HG03558 (cell line): ENCODE results near the gene SLC12A4.

Experiments
- ATAC-seq: cut with Tn5 transposase; IDR thresholded peaks from one replicate; pipeline ENCODE4 v1.9.1; 2021; ENCODE audit warnings: moderate number of reproducible peaks; ENCODE audit not compliant: unreplicated experiment; ENCODE audit errors: extremely low read depth

The SLC12A4 gene

DNA sequence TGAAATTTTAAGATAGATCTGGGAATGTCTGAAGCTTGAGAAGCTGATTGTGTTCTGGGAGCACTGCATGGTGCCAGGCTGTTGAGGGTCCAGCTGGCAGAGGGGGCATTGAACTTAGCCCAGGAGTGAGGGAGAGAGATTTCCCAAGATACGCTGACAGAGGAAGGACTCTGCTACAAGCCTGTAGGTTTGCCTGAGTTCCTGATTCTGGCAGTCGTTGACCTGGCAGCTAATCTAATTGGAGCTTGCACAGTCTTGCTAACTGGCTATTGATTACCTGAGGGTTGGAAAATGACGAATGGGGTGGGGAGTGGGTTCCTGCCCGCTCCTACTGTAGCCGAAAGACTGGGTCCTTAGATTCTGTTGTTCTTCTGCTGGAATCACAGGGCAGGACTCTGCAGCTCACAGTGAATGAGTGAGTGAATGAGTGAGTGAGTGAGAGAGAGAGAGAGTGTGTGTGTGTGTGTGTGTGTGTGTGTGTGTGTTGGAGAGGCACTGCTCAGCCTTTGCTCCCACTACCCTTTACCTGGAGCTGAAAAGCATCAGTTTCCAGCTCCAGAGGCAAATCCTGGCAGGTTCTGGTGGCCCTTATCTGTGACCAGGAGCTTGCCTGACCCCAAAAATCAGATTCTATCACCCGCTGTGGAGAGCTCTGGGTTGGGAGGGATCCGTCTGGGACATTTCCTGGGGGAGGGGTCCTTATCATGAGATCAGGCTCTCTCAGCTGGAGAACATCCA lies 53.5 kb downstream of the SLC12A4 start:
- ATAC-seq: no peak

GRCh38 chr16:67910158-67910557 lies 58.3 kb downstream of the SLC12A4 start:
- no peak for ATAC-seq

- ATAC-seq: no peak
Observed at GRCh38 chr16:67909056-67909742, 59.2 kb downstream of the SLC12A4 start.

DNA sequence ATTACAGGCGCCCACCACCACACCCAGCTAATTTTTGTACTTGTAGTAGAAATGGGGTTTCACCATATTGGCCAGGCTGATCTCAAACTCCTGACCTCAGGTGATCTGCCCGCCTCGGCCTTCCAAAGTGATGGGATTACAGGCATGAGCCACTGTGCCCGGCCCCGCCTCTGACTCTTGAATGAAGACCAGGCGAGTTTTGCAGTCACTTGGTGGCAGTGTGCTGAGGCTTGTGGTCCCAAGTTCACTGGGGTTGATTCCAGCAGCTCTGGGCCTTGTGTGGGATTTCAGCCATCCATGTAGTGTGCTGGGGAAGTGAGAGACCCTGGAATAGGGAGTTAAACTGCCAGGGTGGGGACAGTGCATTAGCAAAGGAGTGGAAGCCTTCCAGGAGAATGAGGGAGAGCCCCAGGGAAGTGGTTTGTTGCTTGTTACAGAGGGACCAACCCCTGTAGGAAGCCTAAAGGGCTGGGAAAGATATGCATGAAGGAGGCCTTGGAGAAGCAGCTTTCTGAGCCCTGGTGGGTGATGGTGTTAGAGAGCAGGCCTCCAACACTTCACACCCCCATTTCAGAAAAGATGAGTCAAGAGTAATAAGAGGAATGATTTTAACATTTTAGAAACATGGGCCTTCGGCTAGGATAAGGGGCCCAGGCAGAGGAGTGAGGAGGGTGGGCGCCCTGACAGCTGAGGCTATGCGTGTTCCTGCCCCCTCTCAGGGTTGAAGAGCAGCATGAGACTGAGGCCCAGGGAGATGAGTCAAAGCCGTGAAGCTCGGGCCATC lies 60.8 kb downstream of the SLC12A4 start:
- no peak for ATAC-seq

DNA sequence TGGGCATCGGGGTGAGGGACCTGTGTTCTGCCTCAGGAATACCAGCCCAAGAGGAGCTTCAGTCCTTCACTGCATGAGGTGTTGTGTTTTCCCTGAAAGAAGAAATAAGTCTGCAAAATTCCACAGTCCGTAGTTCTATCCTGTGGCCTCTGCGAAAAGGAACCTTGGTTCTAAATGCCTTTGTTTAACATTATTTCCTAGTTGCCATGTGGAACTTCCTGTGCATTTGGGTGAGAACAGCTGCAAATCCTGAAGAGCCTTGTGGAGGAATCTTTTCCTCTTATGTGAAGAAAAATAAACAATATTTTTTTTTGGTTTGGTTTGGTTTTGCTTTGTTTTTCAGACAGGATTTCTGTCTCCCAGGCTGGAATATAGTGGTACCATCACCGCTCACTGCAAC lies 65.6 kb downstream of the SLC12A4 start:
- ATAC-seq: no peak

GRCh38 chr16:67901734-67902133 lies 66.7 kb downstream of the SLC12A4 start:
- no peak for ATAC-seq

DNA sequence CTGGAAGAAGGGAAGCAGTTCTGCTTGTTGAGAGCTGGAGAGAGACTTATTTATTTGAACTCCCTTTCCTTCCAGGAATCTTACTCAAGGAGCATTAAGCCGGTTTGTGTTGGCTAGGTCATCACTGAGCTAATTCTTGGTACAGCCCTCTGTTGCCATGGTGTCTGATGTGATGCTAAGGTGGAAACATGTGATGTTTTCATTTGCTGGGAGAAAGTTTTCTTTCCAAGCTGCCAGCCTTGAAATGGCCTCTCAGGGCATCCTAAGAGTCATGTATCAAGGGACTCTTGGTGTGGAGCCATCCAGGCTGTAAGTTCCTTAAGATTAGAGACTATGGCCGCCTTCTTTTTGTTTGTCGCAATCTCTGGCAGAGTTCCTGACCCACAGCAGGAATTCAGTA lies 71.2 kb downstream of the SLC12A4 start:
- no peak for ATAC-seq

GRCh38 chr16:67893743-67894399 lies 74.6 kb downstream of the SLC12A4 start:
- ATAC-seq: no peak
